GM12878 (cell line): ENCODE results near the gene COL25A1.

Source experiments
- CEBPB ChIP-seq, 2 experiments: fragments of 150-350 bp in 1 of 2; IDR thresholded peaks; 2 replicates each; pipeline ENCODE4 v1.6.1; 2012 to 2014; ENCODE audit warnings: low read depth in 2 of 2, low read length in 2 of 2, borderline replicate concordance in 1 of 2, inconsistent platforms in 1 of 2
- EP300 ChIP-seq, 2 experiments: fragments of 150-350 bp in 1 of 2; IDR thresholded peaks; 2 replicates each; pipeline ENCODE4 v1.6.1; 2011 to 2012; ENCODE audit warnings: low read depth in 2 of 2, low read length in 2 of 2, borderline replicate concordance in 1 of 2, improper control_type of control experiment in 1 of 2, inconsistent platforms in 1 of 2; ENCODE audit not compliant: control insufficient read depth in 1 of 2
- JUND ChIP-seq: IDR thresholded peaks from 2 replicates; pipeline ENCODE4 v1.6.1; 2012; ENCODE audit warnings: low read depth, mild to moderate bottlenecking, low read length, improper control_type of control experiment, moderate library complexity
- TAF1 ChIP-seq: IDR thresholded peaks from 2 replicates; pipeline ENCODE4 v1.6.1; 2011; ENCODE audit warnings: mild to moderate bottlenecking, low read depth, low read length, borderline replicate concordance

GRCh38 chr4:108772402-108772801 is 530.1 kb downstream of the COL25A1 start:
- TF ChIP-seq JUND (no peak), CEBPB (IDR thresholded peaks at IDR 0.05; ENCODE audit: borderline replicate concordance in 1 of 2, low read depth in 2 of 2, low read length in 2 of 2) (no peak), EP300 (IDR thresholded peaks at IDR 0.05; ENCODE audit: borderline replicate concordance in 1 of 2, control insufficient read depth in 1 of 2, low read depth in 2 of 2, low read length in 2 of 2) (no peak), TAF1 (no peak)
